Common myeloid progenitor, CD34-positive (primary cell): ENCODE data around the gene PGLYRP2.

Source experiments
- CTCF ChIA-PET: fragments of 350-600 bp; sonication (Branson Sonifier 250); formaldehyde crosslinking; loops from one replicate; lab custom pipeline; 2021; ENCODE audit warnings: antibody characterized with exemption; lab: Charles Lee
- POLR2A ChIA-PET: fragments of 350-600 bp; sonication (Branson Sonifier 250); formaldehyde crosslinking; loops from one replicate; lab custom pipeline; 2021; ENCODE audit warnings: antibody characterized with exemption; lab: Charles Lee
- DNase-seq, 3 donors: peaks; one replicate each; pipeline versions ENCODE4 v3.0.0 to v3.0.0-alpha.2; 2013
- H3K27ac ChIP-seq, 2 experiments: 1 replicate in 1 of 2; 2 replicates in 1 of 2; pipeline ENCODE4 v1.7.0; 2013; ENCODE audit warnings: inconsistent platforms in 2 of 2, low read length in 2 of 2, mild to moderate bottlenecking in 2 of 2, low read depth in 1 of 2, moderate library complexity in 1 of 2; ENCODE audit not compliant: severe bottlenecking in 2 of 2, insufficient read depth in 1 of 2, poor library complexity in 1 of 2
- H3K27me3 ChIP-seq, 5 experiments: replicated peaks in 2 of 5; 1 replicate in 3 of 5; 2 replicates in 2 of 5; pipeline versions ENCODE4 v1.6.1 to v1.7.0; 2013; ENCODE audit warnings: low read length in 4 of 5, mild to moderate bottlenecking in 2 of 5, moderate library complexity in 2 of 5, inconsistent platforms in 1 of 5; ENCODE audit not compliant: insufficient read depth in 5 of 5, control insufficient read depth in 4 of 5
- H3K36me3 ChIP-seq, 4 experiments: 1 replicate in 2 of 4; 2 replicates in 2 of 4; pipeline versions ENCODE4 v1.6.1 to v1.7.0; 2013; ENCODE audit warnings: low read length in 3 of 4, control low read depth in 1 of 4, mild to moderate bottlenecking in 1 of 4; ENCODE audit not compliant: control insufficient read depth in 4 of 4, insufficient read depth in 4 of 4
- H3K4me1 ChIP-seq, 4 experiments: 1 replicate in 3 of 4; 2 replicates in 1 of 4; pipeline versions ENCODE4 v1.6.1 to v1.7.1; 2013; ENCODE audit warnings: low read length in 3 of 4, mild to moderate bottlenecking in 3 of 4, control low read depth in 1 of 4, inconsistent platforms in 1 of 4, moderate library complexity in 1 of 4; ENCODE audit not compliant: control insufficient read depth in 4 of 4, insufficient read depth in 4 of 4; ENCODE audit errors: control extremely low read depth in 1 of 4
- H3K4me3 ChIP-seq, 7 experiments: 1 replicate in 4 of 7; 2 replicates in 3 of 7; pipeline versions ENCODE4 v1.5.1 to v1.7.0; 2013; ENCODE audit warnings: mild to moderate bottlenecking in 7 of 7, low read length in 6 of 7, moderate library complexity in 6 of 7, inconsistent platforms in 2 of 7, low read depth in 2 of 7, control low read depth in 1 of 7; ENCODE audit not compliant: insufficient read depth in 4 of 7, control insufficient read depth in 1 of 7; ENCODE audit errors: extremely low read depth in 1 of 7
- H3K9me3 ChIP-seq, 5 experiments: 1 replicate in 4 of 5; 2 replicates in 1 of 5; pipeline versions ENCODE4 v1.6.1 to v1.7.1; 2013; ENCODE audit warnings: low read length in 4 of 5, mild to moderate bottlenecking in 2 of 5, inconsistent platforms in 1 of 5, low read depth in 1 of 5, moderate library complexity in 1 of 5; ENCODE audit not compliant: control insufficient read depth in 4 of 5, insufficient read depth in 2 of 5; ENCODE audit errors: control extremely low read depth in 1 of 5
- WGBS: methylation state at CpG from one replicate; pipeline ENCODE4 v1.1.5; 2013; ENCODE audit not compliant: insufficient coverage; 5-methylcytosine and 5-hydroxymethylcytosine counted together

Gene PGLYRP2

DNA sequence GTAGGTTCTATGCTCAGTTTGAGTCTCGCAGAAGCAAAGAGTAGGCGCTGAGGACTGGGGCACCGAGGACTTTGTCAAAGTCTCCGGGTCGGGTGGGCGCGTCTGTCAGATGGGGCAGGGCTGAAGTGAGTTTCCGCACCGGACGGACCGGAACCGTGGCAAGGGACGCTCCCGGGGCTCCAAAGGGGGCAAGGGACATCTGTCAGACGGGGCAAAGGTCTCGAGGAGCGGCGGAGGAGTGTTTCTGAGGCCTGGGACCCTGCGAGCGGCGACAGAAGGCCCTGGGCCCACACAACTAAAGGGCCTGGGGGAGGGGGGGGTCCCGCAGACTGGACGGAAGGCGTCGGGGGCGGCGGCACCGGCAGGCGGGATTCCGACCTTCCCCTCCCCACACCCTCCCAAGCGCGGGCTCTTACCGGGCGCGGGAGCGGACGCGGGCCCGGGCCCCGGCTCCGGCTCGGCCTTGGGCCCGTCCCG, 47.2 kb downstream of the PGLYRP2 start:
- peak in 1 of 3 donors; percentile 13 for DNase-seq
- CTCF ChIA-PET = interaction anchor here (1.5 to 1.6 kb wide), 2 partner anchors 37 to 122 kb away, joined by 3 to 5 read pairs; no protein-coding TSS in a partner anchor
- 0% methylated on average over 13 of the region's 44 CpGs for WGBS

DNA sequence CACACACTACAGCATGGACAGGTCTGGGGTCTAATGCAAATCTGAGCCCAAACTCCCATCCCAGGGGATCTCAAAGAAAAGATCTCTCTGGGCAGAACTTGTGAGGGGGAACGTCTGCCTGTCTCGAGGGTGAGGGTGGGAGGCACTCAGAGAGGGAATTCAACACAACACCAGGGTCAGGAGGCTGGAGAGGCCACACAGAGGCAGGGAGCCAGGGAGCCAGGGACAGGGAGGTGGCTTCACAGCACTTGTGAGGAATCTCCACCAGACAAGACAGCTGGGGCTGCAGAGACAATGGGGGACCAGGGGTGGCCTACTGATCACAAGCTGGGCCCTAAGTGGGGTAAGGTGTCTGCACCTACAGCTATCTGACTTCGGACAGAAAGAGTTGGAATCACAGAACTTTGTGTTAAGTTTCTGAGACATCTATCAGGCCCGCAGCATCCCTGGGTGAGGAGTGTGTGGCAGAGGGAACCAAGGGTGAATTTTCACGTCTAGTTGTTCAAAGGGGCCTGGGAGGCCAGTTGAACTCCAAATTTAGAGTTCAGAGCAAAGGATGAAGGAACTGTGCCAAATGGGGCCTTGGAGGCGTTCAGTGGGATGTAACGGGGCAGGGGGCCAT, 47.8 kb downstream of the PGLYRP2 start:
- no peaks in the 10 kb centered on the region for H3K27me3 ChIP-seq
- POLR2A ChIA-PET = interaction anchor here (1.2 kb wide), 1 partner anchor 38 kb away, joined by 5 read pairs; no protein-coding TSS in a partner anchor
- H3K27ac ChIP-seq = peak overlapping the region; percentile 64 to 81
- H3K36me3 ChIP-seq = peaks cover 0 to 40% (median 26%) of the 10 kb centered on the region in 4 experiments
- 27% methylated on average over 5 of the region's 7 CpGs for WGBS
- H3K4me3 ChIP-seq = peak overlapping the region; percentile 73 to 93 (median 88)
- H3K4me1 ChIP-seq = peaks cover 2 to 31% (median 25%) of the 10 kb centered on the region in 4 experiments
- H3K9me3 ChIP-seq = no peaks in the 10 kb centered on the region
- no peak for DNase-seq
- CTCF ChIA-PET = interaction anchor here (1.5 to 4.1 kb wide), 2 partner anchors 11 to 123 kb away, joined by 3 to 32 read pairs; partner anchors contain the start of gene AKAP8L

More for the DNA sequence above, 47.2 kb downstream of the PGLYRP2 start:
- H3K27ac ChIP-seq = peak overlapping the region; percentile 64 to 81
- no peaks in the 10 kb centered on the region for H3K27me3 ChIP-seq
- H3K9me3 ChIP-seq = no peaks in the 10 kb centered on the region
- H3K36me3 ChIP-seq = peaks cover 0 to 34% (median 22%) of the 10 kb centered on the region in 4 experiments
- peak overlapping the region; percentile 73 to 93 (median 88) for H3K4me3 ChIP-seq
- POLR2A ChIA-PET = interaction anchor here (1.2 to 2.4 kb wide), 4 partner anchors 11 to 37 kb away, joined by 3 to 16 read pairs (median 10); partner anchors contain the start of genes AKAP8L and RASAL3
- H3K4me1 ChIP-seq = peaks cover 2 to 31% (median 25%) of the 10 kb centered on the region in 4 experiments

DNA sequence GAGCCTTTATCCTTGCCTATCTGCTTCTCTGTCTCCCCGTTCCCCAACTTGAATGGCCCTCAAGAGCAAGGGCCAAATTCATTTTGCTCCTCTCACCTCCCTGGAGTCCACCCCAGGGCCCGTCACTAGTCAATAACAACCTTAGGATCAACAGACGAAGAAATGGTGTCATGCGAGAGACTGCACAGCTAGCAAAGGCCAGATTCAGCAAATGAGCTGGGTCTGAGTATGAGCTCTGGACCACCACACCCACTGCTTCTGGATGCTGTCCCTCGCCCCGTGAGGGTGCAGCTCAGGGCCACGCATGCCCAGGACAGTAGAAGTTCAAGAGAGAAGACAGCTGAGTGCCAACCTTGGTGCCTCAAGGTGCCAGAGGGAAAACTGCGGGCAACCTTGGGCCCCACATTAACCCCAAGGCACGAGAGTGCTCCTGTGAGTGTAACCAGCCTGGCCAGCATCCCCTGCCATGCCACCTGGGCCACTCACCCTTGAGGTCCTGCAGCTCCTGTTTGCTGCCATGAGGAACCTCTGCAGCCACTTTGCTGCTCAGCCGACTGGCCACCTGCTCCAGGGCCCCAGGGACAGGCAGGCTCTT, 48.7 kb downstream of the PGLYRP2 start:
- H3K36me3 ChIP-seq = peaks cover 0 to 48% (median 33%) of the 10 kb centered on the region in 4 experiments
- POLR2A ChIA-PET = interaction anchor here (1.2 kb wide), 1 partner anchor 39 kb away, joined by 5 read pairs; no protein-coding TSS in a partner anchor
- no peaks in the 10 kb centered on the region for H3K27me3 ChIP-seq
- CTCF ChIA-PET = interaction anchor here (0.8 to 4.1 kb wide), 4 partner anchors 11 to 125 kb away, joined by 3 to 32 read pairs (median 4); partner anchors contain the start of gene AKAP8L
- peak overlapping the region in 3 of 7 experiments; percentile 85 to 93 (median 92) for H3K4me3 ChIP-seq
- no peak for DNase-seq
- no peak overlapping the region for H3K27ac ChIP-seq
- no peaks in the 10 kb centered on the region for H3K9me3 ChIP-seq
- WGBS = 97% methylated on average over 10 of the region's 10 CpGs
- peaks cover 2 to 31% (median 25%) of the 10 kb centered on the region in 4 experiments for H3K4me1 ChIP-seq

DNA sequence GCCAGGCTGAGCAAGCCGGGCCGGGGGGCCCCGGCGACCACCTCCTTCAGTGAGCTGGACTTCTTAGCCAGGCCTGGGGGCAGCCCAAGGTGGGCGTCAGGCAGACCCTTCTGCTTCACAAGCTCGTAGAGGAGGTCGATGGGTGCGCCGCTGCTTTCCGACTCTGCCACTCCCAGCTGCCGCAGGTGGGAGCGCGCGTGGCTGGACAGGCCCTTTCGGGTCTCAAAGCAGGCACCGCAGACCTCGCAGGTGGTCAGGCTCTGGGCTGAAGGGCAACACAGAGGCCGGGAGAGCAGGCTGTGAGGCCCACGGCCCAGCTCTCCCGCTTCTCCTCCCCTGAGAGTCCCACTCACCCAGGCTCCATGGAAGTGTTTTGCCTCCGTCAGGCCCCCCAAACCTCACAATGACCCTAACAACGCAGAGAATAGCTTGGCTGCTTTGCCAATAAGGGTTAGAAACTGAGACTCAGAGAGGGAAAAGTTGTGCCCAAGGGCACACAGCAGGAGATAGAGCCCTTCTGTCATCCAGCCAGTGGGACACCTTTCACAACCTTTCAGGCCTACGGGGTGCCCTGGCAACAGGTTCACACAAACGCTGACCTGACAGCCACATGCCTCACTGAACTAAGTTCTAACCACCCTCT, 49.4 kb downstream of the PGLYRP2 start:
- H3K36me3 ChIP-seq = peaks cover 0 to 54% (median 38%) of the 10 kb centered on the region in 4 experiments
- DNase-seq = no peak
- peaks cover 2 to 31% (median 25%) of the 10 kb centered on the region in 4 experiments for H3K4me1 ChIP-seq
- WGBS = 96% methylated on average over 22 of the region's 24 CpGs
- no peak overlapping the region for H3K27ac ChIP-seq
- no peaks in the 10 kb centered on the region for H3K9me3 ChIP-seq
- CTCF ChIA-PET = interaction anchor here (1.5 to 4.1 kb wide), 2 partner anchors 10 to 16 kb away, joined by 6 to 32 read pairs; partner anchors contain the start of gene AKAP8L
- H3K27me3 ChIP-seq = no peaks in the 10 kb centered on the region
- POLR2A ChIA-PET = no interaction called here
- no peak overlapping the region for H3K4me3 ChIP-seq

DNA sequence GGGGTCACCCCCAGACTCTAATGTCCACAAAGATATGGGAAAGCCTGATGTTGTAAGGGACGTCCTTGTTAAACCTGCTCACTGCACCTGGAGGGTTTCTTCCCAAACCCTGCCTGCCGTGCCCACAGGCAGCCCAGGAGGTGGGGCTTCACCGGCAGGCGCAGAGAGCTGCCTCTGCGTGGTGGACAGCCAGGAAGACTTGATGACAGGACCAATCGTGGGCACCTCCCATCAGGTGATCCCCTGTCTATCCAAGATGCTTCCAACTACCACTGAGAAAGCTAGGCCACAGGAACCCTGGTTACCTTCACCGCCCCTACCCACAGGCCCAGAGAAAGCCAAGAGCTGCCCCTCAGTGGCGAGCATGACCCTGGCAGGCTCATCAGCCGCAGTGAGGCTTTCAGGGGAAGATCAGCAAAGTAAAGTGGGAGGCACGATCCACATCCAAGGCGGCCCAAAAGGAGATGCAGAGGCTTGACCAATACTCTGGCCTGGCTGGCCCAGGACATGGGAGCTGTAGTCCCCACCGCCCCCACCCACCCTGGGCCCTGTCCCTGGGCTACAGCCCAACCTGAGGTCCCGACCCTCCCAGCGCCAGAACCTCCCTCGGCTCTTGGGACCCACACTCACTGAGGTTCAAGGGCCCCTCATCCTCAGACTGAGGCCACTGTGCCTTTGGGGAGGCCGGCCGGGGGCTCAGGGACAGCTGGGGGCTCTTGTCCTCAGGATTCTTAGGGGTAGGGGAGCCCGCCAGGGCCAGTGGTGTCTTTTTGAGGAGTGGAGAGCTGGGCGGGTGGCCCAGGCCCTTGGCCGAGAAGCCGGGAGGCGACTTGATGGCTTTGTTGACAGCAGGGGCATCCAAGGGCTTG, 50.1 kb downstream of the PGLYRP2 start:
- Histone ChIP-seq H3K4me3 (no peak overlapping the region), H3K27me3 (no peaks in the 10 kb centered on the region), H3K36me3 (peaks cover 0 to 62% (median 44%) of the 10 kb centered on the region in 4 experiments), H3K4me1 (peaks cover 2 to 31% (median 25%) of the 10 kb centered on the region in 4 experiments), H3K9me3 (no peaks in the 10 kb centered on the region), H3K27ac (no peak overlapping the region)
- CTCF ChIA-PET = interaction anchor here (1.0 to 4.1 kb wide), 3 partner anchors 9 to 34 kb away, joined by 3 to 32 read pairs (median 6); partner anchors contain the start of gene AKAP8L
- WGBS = 97% methylated on average over 15 of the region's 22 CpGs
- DNase-seq = no peak
- POLR2A ChIA-PET = no interaction called here

DNA sequence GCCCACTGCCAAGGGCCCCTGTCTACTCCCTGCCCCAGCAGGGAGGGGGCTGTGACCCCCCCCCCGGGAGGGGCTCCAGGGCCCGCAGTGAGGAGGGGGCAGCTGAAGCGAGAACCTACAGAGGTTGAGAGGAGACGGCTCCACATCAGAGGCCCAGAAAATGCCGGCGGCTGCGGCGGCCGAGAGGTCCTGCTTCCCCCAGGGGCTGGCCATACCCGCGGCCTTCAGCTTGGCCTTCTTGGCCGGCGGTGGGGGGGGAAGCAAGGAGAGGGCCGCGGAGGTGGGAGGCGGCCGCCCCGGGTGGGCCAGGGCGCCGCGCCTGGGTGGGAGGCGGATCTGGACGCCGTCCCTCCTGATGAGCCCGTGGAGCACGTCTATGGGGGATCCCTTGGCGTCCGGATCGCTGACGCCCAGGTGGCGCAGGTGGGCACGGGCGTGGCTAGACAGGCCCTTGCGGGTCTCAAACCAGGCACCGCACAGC, 51.3 kb downstream of the PGLYRP2 start:
- ChIA-PET POLR2A (no interaction called here), CTCF (interaction anchor here (0.7 to 4.1 kb wide), 3 partner anchors 8 to 129 kb away, joined by 3 to 32 read pairs (median 3); partner anchors contain the start of gene AKAP8L)
- peaks cover 0 to 9% (median 6%) of the 10 kb centered on the region in 5 experiments for H3K9me3 ChIP-seq
- no peaks in the 10 kb centered on the region for H3K27me3 ChIP-seq
- DNase-seq = no peak
- 95% methylated on average over 30 of the region's 35 CpGs for WGBS
- no peak overlapping the region for H3K4me3 ChIP-seq
- peaks cover 2 to 24% (median 18%) of the 10 kb centered on the region in 4 experiments for H3K4me1 ChIP-seq
- peaks cover 5 to 73% (median 54%) of the 10 kb centered on the region in 4 experiments for H3K36me3 ChIP-seq
- no peak overlapping the region for H3K27ac ChIP-seq
